ENCODE measurements around the gene ATAD5.
"Not testable (repeated sequence)": the region's sequence is repeated elsewhere in the genome, so short reads cannot be mapped to it uniquely, and the experiment has no call there.

Gene ATAD5

DNA sequence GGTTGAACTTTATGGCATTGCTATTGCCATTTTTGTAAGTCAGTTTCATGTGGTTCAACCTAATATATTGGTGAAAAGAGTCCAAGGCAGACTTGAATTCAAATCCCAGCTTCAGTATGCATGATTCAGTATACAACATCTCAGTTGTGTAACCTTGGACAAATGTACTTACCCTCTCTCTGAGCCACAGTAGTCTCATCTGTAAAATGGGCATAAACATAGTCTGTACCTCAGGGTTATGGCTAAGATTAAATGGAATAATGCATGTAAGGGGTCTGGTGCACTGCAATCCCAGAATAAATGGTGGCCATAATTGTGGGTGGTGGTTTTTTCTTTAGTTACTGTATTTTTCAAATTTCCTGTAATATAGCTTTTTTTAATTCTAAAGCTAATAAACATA lies 85.3 kb downstream of the ATAD5 start:
- DNase-seq: no peak

DNA sequence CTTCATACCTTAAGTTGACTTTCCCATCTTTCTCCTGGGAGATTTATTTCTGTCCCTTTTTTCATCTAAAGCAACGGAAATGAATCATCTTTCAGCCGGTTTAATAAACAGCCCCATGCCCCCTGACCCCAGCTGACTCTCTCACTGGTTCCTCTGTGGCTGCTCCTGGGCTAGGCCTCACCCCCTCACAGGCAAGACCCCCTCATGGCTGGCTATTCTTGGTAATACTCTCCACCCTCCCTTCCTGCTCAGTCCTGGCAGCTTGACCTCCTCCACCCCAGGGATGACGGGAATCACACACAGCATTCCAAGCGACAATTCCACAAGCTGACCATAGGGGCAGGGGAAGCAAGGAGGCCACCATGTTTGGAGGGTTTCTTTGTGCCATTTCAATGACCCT lies 88.5 kb downstream of the ATAD5 start:
- DNase-seq: no peak

DNA sequence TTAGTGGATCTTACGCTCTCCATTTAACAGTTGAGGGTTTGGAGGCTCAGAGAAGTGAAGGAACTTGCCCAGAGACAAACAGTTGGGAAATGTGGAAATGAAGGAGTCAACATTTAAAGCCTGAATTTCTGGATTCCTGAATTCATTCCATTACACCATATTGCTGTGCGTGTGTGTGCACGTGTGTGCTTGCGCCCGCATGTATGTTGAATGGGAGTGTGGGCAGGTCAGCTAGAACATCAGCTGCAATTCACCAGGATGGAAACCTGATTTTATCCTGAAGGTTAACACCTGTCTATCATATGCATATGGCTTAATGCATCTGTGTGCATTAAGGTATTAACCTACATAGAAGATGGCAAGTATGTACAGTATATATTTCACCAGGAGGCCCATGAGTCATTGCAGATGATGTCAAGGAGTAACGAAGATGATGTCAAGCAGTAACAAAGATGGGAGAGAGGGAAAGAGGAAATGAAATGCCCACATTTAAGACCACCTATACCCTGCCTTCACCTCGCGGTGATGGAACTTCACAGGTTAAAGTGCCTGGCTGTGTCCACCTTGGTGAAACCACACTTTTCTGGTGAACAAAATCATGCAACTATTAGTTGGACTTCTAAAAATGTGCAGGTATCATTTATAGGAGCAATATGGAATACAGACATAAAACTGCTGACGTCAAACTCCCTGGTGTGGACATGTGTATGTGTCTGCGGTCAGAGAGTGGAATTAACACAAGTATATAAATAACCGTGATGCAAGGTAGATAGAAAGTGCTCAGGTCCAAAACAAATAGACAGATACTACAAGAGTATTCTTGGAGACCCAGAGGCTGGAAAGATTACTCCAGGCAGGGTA lies 89.1 kb downstream of the ATAD5 start:
- DNase-seq: no peak

DNA sequence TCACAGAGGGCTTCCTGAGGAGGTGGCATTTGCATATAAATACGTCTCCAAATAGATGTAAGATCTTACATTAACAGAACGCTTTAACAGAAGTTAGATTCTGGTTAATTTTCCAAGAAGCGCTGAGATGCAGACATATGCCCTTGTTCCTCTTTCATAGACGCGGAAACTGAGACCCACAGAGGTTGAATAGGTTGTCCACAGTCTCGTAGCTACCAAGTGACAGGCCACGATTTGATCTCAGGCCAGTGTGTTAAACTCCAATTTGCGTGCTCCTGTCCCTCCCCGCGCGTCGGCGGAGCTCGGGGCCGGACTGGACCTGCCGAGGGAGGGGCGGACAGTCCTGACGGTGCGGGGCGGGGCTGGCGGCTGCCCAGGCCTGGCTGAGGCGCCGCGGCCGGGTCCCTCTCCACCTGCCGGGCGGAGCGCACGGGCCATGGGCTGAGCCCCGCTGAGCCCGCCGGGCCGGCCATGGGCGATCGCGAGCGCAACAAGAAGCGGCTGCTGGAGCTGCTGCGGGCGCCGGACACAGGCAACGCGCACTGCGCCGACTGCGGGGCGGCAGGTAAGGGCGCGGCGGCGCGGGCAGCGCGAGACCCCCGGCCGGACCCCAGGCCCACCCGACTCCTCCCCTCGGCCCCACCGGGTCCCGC lies 89.9 kb downstream of the ATAD5 start, which contains the start of gene ADAP2:
ADAP2 (plus strand) TSS at position 402 of the 653 bp plus-strand sequence; CDS start at position 472, 70 bp downstream.
- no peak for DNase-seq

DNA sequence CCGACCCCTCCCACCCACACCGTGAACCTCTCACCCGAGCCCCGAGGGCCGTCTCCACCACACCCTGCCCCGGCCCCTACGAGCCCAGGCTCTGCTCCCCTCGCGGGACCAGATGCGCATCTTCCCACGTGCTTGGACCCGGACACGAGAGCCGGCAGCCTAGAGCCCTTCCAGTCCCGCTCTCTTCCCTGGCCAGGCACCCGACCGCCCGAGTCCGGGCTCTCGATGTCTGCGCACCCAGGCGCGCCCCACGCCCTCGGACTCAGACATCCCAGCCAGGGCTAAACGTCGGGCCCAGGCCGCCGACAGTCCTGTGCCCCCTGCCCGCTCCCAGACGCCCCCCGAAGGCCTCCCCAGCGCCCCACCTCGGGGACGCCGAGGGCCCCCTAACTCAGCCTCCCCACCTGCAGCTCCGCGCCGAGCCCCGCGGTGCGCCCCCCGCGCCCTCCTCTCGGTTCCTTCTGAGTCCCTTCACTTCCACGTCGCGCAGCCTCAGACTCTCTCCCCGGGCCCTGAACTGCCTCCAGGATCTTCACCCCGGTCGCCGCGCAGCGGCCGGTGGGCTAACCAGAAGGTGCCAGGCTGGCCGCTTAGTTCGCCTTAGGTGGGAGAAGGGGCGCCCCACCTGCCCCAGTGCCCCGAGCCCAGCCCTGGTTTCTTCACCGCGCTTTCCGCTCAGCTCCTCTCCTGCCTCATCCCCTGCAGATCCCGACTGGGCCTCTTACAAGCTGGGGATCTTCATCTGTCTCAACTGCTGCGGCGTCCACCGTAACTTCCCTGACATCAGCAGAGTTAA lies 90.7 kb downstream of the ATAD5 start:
- DNase-seq: no peak

DNA sequence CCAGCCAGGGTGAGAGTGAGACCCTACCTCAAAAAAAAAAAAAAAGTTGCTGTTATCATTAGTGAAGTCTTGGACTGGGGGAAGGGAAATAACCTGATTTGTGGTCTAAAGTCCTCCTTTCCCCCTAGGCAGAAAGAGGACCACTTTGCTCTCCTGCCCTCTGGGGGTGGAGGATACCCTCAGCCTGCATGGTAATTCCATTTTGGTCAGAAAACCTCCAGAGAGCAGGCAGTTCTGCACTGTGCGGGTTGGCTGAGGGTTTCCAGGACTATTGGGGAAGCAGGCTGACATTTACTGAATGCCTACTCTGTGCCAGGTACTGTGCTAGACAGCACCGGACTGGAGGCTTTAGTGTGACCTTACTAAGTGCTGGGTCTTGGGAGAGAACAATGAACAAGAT lies 92.6 kb downstream of the ATAD5 start:
- no peak for DNase-seq

DNA sequence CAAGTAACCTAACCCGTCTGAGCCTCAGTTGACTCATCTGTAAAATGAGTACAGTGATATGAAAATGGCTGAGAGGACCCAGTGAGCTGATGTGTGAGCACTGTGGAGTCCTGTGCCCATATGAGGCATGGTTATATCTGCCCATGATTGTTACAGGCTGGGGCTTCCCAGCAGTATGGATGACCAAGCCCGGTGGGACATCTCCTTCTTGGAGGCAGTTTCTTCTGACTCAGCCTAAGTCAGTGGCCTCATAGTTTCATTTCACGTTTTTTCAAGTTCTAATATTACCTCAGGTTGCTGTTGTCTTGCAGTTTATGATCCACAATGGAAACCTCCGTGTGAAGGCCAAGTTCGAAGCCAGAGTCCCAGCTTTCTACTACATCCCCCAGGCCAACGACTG lies 94.8 kb downstream of the ATAD5 start:
- DNase-seq: no peak

DNA sequence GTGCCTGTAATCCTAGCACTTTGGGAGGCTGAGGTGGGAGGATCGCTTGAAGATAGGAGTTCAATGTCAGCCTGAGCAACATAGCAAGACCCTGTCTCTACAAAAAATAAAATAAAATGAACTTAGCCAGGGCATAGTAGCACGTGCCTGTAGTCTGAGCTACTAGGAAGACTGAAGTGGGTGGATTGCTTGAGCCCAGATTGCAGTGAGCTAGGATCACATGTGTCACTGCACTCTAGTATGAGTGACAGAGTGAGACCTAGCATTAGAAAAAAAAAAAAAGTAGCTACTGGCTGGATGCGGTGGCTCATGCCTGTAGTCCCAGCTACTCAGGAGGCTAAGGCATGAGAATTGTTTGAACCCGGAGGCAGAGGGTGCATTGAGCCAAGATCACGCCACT lies 96.0 kb downstream of the ATAD5 start:
- no peak for DNase-seq

DNA sequence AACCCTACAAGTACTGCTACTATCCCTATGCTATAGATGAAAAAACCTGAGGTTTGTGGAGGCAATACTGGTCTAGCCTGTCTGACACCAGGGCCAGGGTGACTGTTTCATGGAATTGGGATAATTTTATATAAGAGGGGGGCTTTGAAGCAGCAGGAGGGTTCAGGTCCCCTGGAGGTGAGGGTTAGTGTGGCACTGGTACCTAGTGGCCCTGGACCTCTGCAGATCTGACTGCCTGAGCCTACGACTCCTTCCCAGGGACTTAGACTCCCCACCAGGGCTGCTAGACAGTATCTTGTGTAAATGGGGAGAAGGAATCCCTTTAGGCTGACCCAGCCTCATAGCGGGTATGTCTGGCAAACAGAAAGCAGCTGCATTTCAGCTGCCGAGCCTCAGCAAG lies 96.8 kb downstream of the ATAD5 start:
- no peak for DNase-seq

DNA sequence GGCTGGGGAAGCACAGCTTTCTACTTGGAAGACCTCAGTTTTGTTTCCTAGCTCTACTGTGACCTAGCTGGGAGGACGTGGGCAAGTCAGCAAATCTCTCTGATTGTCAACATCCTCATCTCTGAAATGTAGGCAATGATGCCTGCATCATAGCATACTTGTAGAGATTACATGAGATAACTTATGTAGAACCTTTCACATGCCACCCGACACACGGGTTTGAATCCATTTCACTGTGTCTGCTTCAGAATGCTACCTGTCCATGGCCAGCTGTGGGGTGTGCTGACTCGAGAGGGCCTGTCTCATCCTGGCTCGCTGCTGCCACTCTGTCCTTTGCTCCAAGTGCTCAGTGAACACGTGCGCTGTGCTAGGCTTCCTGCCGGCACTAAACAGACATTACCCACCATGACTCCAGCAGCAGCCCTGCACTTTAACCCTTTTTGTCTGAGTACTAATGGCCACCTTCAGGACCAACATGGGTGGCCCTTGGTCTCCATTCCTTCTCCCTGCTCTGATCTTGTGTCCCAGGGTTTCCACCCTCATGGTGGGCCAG lies 97.4 kb downstream of the ATAD5 start:
- no peak for DNase-seq

DNA sequence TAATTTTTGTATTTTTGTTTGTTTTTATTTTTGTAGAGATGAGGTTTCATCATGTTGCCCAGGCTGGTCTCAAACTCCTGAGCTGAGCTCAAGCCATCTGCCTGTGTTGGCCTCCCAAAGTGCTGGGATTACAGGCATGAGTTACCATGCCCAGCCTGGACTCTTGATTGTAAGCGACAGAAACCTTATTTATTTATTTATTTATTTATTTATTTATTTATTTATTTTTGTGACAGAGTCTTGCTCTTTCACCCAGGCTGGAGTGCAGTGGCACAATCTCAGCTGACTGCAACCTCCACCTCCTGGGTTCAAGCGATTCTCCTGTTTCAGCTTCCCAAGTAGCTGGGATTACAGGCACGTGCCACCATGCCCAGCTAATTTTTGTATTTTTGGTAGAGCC lies 98.1 kb downstream of the ATAD5 start:
- not testable (repeated sequence) for DNase-seq

DNA sequence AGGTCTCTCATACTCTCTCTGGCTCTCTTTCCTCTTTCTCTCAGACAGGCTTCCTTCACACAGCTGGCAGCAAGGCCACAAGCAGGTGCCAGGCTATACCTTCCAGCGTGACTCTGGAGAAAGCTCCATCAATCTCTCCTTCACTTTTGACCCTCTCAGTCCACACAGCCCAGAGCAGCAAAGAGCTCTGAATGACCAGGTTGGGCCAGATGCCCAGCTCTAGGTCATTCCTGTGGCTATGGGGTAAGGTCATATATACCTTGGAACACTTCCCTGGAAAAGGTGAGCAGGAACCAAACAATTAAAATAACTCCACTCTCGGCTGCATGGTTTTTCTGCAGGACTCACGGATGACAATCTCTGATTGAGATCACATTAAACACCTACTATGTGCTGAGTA lies 98.7 kb downstream of the ATAD5 start:
- DNase-seq: no peak

DNA sequence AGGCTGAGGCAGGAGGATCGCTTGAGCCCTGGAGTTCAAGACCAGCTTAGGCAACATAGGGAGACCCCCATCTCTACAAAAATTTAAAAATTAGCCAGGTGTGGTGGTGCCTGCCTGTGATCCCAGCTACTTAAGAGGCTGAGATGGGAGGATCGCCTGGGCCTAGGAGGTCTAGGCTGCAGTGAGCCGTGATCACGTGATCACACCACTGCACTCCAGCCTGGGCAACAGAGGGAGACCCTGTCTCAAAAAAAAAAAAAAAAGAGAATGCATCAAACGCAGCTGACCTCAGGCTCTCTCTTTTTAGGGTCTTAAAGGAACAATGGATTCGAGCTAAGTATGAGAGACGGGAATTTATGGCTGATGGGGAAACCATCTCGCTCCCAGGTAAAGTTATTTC lies 99.8 kb downstream of the ATAD5 start:
- not testable (repeated sequence) for DNase-seq

DNA sequence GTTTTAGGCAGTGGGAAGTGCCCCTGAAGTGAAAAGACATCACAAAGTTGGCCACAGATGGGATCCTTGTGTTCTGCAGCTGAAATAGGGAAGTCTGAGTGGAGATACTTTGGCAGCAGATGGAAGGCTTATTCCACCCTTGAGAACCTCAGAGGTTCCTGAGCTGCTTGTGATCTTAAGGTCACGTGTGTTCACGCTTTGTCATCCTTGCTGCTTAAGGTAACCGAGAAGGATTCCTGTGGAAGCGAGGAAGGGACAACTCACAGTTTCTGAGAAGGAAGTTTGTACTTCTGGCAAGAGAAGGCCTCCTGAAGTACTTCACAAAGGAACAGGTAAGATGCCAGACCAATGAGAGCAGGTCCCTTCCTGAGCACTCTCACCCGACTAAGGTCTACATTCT lies 102.2 kb downstream of the ATAD5 start:
- no peak for DNase-seq

DNA sequence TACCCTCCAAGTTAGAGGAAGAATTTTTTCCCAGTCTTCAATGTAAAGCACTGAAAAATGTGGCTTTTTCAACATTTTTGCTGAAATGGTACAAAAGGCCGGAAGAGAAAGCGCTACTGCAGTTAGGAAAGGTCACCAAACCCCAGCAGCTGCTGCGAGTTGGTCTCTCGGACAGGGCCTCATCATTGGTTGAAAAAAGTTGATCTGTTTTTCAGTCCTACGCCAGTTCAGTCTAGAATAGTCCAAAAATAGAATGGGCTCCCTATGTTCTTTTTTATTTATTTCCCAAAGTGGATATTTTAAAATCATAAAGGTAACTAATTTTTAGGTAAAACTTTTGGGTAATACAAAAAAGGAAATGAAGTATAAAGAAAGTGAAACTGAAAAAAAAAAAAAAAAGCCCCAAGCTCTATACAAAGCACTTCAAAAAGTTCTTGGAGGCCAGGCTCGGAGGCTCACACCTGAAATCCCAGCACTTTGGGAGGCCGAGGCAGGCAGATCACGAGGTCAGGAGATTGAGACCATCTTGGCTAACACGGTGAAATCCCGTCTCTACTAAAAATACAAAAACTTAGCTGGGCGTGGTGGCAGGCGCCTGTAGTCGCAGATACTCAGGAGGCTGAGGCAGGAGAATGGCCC lies 107.4 kb downstream of the ATAD5 start:
- no peak for DNase-seq

DNA sequence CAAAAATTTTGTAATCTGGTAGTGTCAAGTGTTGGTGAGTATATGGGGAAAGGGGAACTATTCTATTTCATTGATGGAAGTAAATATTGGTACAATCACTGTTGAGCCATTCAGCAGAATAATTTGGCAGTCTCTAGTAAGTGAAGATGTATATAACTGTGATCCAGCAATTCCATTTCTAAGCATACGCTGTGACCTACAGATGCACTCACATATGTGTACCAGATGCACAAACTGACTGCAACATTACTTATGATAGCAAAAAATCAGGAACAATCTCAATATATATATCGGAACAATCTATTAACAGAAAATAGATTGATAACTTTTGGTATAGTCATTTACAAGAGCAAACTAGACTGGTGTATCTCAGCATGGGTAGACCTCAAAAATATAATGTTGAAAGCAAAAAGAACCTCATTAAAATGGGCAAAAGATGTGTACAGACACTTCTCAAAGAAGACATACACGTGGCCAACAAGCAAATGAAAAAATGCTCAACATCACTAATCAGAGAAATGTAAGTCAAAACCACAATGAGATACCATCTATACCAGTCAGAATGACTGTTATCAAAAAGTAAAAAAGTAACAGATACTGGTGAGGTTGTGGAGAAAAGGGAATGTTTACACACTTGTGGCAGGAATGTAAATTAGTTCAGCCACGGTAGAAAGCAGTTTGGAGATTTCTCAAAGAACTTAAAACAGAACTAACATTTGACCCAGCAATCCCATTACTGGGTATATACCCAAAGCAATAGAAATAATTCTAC lies 110.7 kb downstream of the ATAD5 start:
- DNase-seq: no peak
